ENCODE measurements around the gene GRID2. TPM values are rescaled to one million over a fixed set of nuclear protein-coding genes. Genes with fewer than 3 reads are reported as not detected.

The GRID2 gene
- total RNA-seq, 1 experiment from 2014 or later: not detected

GRCh38 chr4:93187892-93188291, 884.1 kb downstream of the GRID2 start:
- no TSS peak for BruUV-seq (replicated peaks)
- no peak overlapping the region for H3K27ac Mint-ChIP-seq (ENCODE audit: low read depth, unreplicated experiment)
- peaks cover 5% of the 10 kb centered on the region for H3K36me3 Mint-ChIP-seq (ENCODE audit: insufficient read depth, unreplicated experiment)
- H3K27me3 Mint-ChIP-seq (ENCODE audit: insufficient read depth, unreplicated experiment): no peaks in the 10 kb centered on the region
- intact Hi-C loops (cut with micrococcal nuclease): loop anchor here (10.0 kb wide), 1 partner anchor 213 kb away; no protein-coding TSS in a partner anchor
- ChIA-PET POLR2A (interaction anchor here (0.6 kb wide), 1 partner anchor 221 kb away, joined by 3 read pairs; no protein-coding TSS in a partner anchor), CTCF (interaction anchor here (0.6 to 2.8 kb wide), 3 partner anchors 12 to 224 kb away, joined by 3 to 13 read pairs (median 3); no protein-coding TSS in a partner anchor)
- H3K9me3 Mint-ChIP-seq (ENCODE audit: unreplicated experiment): no peaks in the 10 kb centered on the region
- H3K4me3 Mint-ChIP-seq (ENCODE audit: unreplicated experiment): no peak overlapping the region
- TF ChIP-seq, protein P1, sequence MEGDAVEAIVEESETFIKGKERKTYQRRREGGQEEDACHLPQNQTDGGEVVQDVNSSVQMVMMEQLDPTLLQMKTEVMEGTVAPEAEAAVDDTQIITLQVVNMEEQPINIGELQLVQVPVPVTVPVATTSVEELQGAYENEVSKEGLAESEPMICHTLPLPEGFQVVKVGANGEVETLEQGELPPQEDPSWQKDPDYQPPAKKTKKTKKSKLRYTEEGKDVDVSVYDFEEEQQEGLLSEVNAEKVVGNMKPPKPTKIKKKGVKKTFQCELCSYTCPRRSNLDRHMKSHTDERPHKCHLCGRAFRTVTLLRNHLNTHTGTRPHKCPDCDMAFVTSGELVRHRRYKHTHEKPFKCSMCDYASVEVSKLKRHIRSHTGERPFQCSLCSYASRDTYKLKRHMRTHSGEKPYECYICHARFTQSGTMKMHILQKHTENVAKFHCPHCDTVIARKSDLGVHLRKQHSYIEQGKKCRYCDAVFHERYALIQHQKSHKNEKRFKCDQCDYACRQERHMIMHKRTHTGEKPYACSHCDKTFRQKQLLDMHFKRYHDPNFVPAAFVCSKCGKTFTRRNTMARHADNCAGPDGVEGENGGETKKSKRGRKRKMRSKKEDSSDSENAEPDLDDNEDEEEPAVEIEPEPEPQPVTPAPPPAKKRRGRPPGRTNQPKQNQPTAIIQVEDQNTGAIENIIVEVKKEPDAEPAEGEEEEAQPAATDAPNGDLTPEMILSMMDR (IDR thresholded peaks at IDR 0.05; ENCODE audit: unreplicated experiment): no peak
- DNase-seq (ENCODE audit: unreplicated experiment): no peak
- peaks cover 14% of the 10 kb centered on the region for H3K4me1 Mint-ChIP-seq (ENCODE audit: insufficient read depth, unreplicated experiment)

GRCh38 chr4:93199492-93199891, 895.7 kb downstream of the GRID2 start:
- no peaks in the 10 kb centered on the region for H3K27me3 Mint-ChIP-seq (ENCODE audit: insufficient read depth, unreplicated experiment)
- peak; percentile 63 for DNase-seq (ENCODE audit: unreplicated experiment)
- TF ChIP-seq, protein P1 (IDR thresholded peaks at IDR 0.05; ENCODE audit: unreplicated experiment): peak; percentile 42
- no peak overlapping the region for H3K4me3 Mint-ChIP-seq (ENCODE audit: unreplicated experiment)
- H3K36me3 Mint-ChIP-seq (ENCODE audit: insufficient read depth, unreplicated experiment): no peaks in the 10 kb centered on the region
- peaks cover 7% of the 10 kb centered on the region for H3K9me3 Mint-ChIP-seq (ENCODE audit: unreplicated experiment)
- BruUV-seq (replicated peaks): no TSS peak
- intact Hi-C loops (cut with micrococcal nuclease): loop anchor here (1.0 to 5.0 kb wide), 3 partner anchors 41 to 892 kb away; no protein-coding TSS in a partner anchor
- ChIA-PET POLR2A (no interaction called here), CTCF (interaction anchor here (0.6 to 3.7 kb wide), 21 partner anchors 10 to 1065 kb away, joined by 3 to 22 read pairs (median 3); no protein-coding TSS in a partner anchor)
- H3K4me1 Mint-ChIP-seq (ENCODE audit: insufficient read depth, unreplicated experiment): peaks cover 6% of the 10 kb centered on the region
- H3K27ac Mint-ChIP-seq (ENCODE audit: low read depth, unreplicated experiment): no peak overlapping the region

- H3K27ac Mint-ChIP-seq (ENCODE audit: low read depth, unreplicated experiment): no peak overlapping the region
- TF ChIP-seq, protein P1 (IDR thresholded peaks at IDR 0.05; ENCODE audit: unreplicated experiment): no peak
- no peak overlapping the region for H3K4me3 Mint-ChIP-seq (ENCODE audit: unreplicated experiment)
- no peak for DNase-seq (ENCODE audit: unreplicated experiment)
- BruUV-seq (replicated peaks): no TSS peak
- no peaks in the 10 kb centered on the region for H3K9me3 Mint-ChIP-seq (ENCODE audit: unreplicated experiment)
- intact Hi-C loops (cut with micrococcal nuclease): no loop called here
- H3K27me3 Mint-ChIP-seq (ENCODE audit: insufficient read depth, unreplicated experiment): no peaks in the 10 kb centered on the region
- H3K36me3 Mint-ChIP-seq (ENCODE audit: insufficient read depth, unreplicated experiment): no peaks in the 10 kb centered on the region
- POLR2A ChIA-PET: no interaction called here
- CTCF ChIA-PET: interaction anchor here (0.6 to 3.7 kb wide), 11 partner anchors 14 to 1980 kb away, joined by 3 to 13 read pairs (median 3); no protein-coding TSS in a partner anchor
- H3K4me1 Mint-ChIP-seq (ENCODE audit: insufficient read depth, unreplicated experiment): peaks cover 6% of the 10 kb centered on the region
Observed at GRCh38 chr4:93201471-93202096, 897.8 kb downstream of the GRID2 start.

- ChIA-PET CTCF (interaction anchor here (0.5 to 0.7 kb wide), 3 partner anchors 46 to 86 kb away, joined by 3 to 4 read pairs (median 3); no protein-coding TSS in a partner anchor), POLR2A (no interaction called here)
- Mint-ChIP-seq H3K4me1 (ENCODE audit: insufficient read depth, unreplicated experiment) (peaks cover 6% of the 10 kb centered on the region), H3K4me3 (ENCODE audit: unreplicated experiment) (no peak overlapping the region), H3K27me3 (ENCODE audit: insufficient read depth, unreplicated experiment) (no peaks in the 10 kb centered on the region), H3K9me3 (ENCODE audit: unreplicated experiment) (no peaks in the 10 kb centered on the region), H3K27ac (ENCODE audit: low read depth, unreplicated experiment) (no peak overlapping the region), H3K36me3 (ENCODE audit: insufficient read depth, unreplicated experiment) (no peaks in the 10 kb centered on the region)
- TF ChIP-seq, protein P1 (IDR thresholded peaks at IDR 0.05; ENCODE audit: unreplicated experiment): no peak
- DNase-seq (ENCODE audit: unreplicated experiment): peak; percentile 0
- intact Hi-C loops (cut with micrococcal nuclease): no loop called here
- no TSS peak for BruUV-seq (replicated peaks)
Observed at GRCh38 chr4:93203708-93204107, 899.9 kb downstream of the GRID2 start.

Measured in MCF 10A (cell line).